Activated CD4-positive, alpha-beta T cell treated with anti-CD3 and anti-CD28 coated beads, Interleukin-2, amount 10 ng/mL, durations not matched to agents 7 days and 5 days (primary cell): ENCODE data around the gene HOXB4. TPM values are rescaled to one million over a fixed set of nuclear protein-coding genes. Genes with fewer than 3 reads are reported as not detected.

Experiments used
- CTCF ChIA-PET: fragments of 350-600 bp; sonication (Branson Sonifier 250); formaldehyde crosslinking; loops from one replicate; lab custom pipeline; 2021; ENCODE audit warnings: antibody characterized with exemption; lab: Charles Lee
- POLR2A ChIA-PET: fragments of 350-600 bp; sonication (Branson Sonifier 250); formaldehyde crosslinking; loops from one replicate; lab custom pipeline; 2021; ENCODE audit warnings: antibody characterized with exemption; lab: Charles Lee
- DNase-seq: peaks from one replicate; pipeline ENCODE4 v3.0.0-alpha.2; 2020
- H3K27ac Mint-ChIP-seq: one replicate; pipeline ENCODE4 v1.8.0; 2021; ENCODE audit warnings: mild to moderate bottlenecking, moderate library complexity, mixed read lengths
- H3K27me3 Mint-ChIP-seq: one replicate; pipeline ENCODE4 v1.8.0; 2021; ENCODE audit warnings: mixed read lengths
- H3K36me3 Mint-ChIP-seq: one replicate; pipeline ENCODE4 v1.8.0; 2021; ENCODE audit warnings: low read depth, mixed read lengths
- H3K4me1 Mint-ChIP-seq: one replicate; pipeline ENCODE4 v1.8.0; 2021; ENCODE audit warnings: mixed read lengths
- H3K4me3 Mint-ChIP-seq: one replicate; pipeline ENCODE4 v1.8.0; 2021; ENCODE audit warnings: mild to moderate bottlenecking, moderate library complexity, mixed read lengths
- H3K9me3 Mint-ChIP-seq: one replicate; pipeline ENCODE4 v1.8.0; 2021; ENCODE audit warnings: mixed read lengths
- total RNA-seq, 2 experiments: library from RNA; stranded (reverse); gene quantifications; one replicate each; pipeline ENCODE4 v1.2.3, GENCODE V29; 2021

HOXB4 gene
- total RNA-seq, 2 experiments from 2014 or later, result 3.3 to 3.6 TPM

GRCh38 chr17:48620461-48621139 lies 42.5 kb upstream of the HOXB4 start:
- no peaks in the 10 kb centered on the region for H3K9me3 Mint-ChIP-seq
- no peak overlapping the region for H3K27ac Mint-ChIP-seq
- ChIA-PET CTCF (interaction anchor here (0.6 kb wide), 1 partner anchor 122 kb away, joined by 4 read pairs; no protein-coding TSS in a partner anchor), POLR2A (no interaction called here)
- H3K27me3 Mint-ChIP-seq, result peaks cover 88% of the 10 kb centered on the region
- H3K36me3 Mint-ChIP-seq, result no peaks in the 10 kb centered on the region
- H3K4me3 Mint-ChIP-seq, result no peak overlapping the region
- H3K4me1 Mint-ChIP-seq, result peaks cover 20% of the 10 kb centered on the region
- DNase-seq, result no peak

GRCh38 chr17:48619826-48620449 lies 41.8 kb upstream of the HOXB4 start:
- Mint-ChIP-seq H3K27ac (no peak overlapping the region), H3K27me3 (peaks cover 92% of the 10 kb centered on the region), H3K36me3 (no peaks in the 10 kb centered on the region), H3K4me3 (no peak overlapping the region), H3K9me3 (no peaks in the 10 kb centered on the region), H3K4me1 (peaks cover 21% of the 10 kb centered on the region)
- POLR2A ChIA-PET, result no interaction called here
- CTCF ChIA-PET, result interaction anchor here (1.2 to 3.0 kb wide), 4 partner anchors 11 to 131 kb away, joined by 3 to 11 read pairs (median 8); partner anchors contain the start of gene HOXB5
- no peak for DNase-seq

- Mint-ChIP-seq H3K4me1 (peaks cover 31% of the 10 kb centered on the region), H3K9me3 (no peaks in the 10 kb centered on the region), H3K4me3 (peak overlapping the region; percentile 30), H3K27ac (peak overlapping the region; percentile 36), H3K27me3 (peaks cover 92% of the 10 kb centered on the region), H3K36me3 (no peaks in the 10 kb centered on the region)
- POLR2A ChIA-PET, result no interaction called here
- CTCF ChIA-PET, result interaction anchor here (0.5 to 3.0 kb wide), 23 partner anchors 9 to 593 kb away, joined by 3 to 11 read pairs (median 3); partner anchors contain the start of gene HOXB5
- DNase-seq, result peak; percentile 79
These were observed 40.2 kb upstream of the HOXB4 start for GRCh38 chr17:48618256-48618896.

- ChIA-PET CTCF (interaction anchor here (0.8 to 3.0 kb wide), 18 partner anchors 8 to 592 kb away, joined by 3 to 11 read pairs (median 4); partner anchors contain the start of gene HOXB5), POLR2A (no interaction called here)
- Mint-ChIP-seq H3K27ac (no peak overlapping the region), H3K9me3 (no peaks in the 10 kb centered on the region), H3K4me1 (peaks cover 35% of the 10 kb centered on the region), H3K36me3 (no peaks in the 10 kb centered on the region), H3K27me3 (peaks cover 90% of the 10 kb centered on the region), H3K4me3 (peak overlapping the region; percentile 40)
- DNase-seq, result no peak
These were observed 39.5 kb upstream of the HOXB4 start for GRCh38 chr17:48617471-48618255.

- peak overlapping the region; percentile 4 for H3K4me3 Mint-ChIP-seq
- ChIA-PET POLR2A (no interaction called here), CTCF (interaction anchor here (0.8 to 3.0 kb wide), 7 partner anchors 8 to 352 kb away, joined by 3 to 8 read pairs (median 4); no protein-coding TSS in a partner anchor)
- no peaks in the 10 kb centered on the region for H3K36me3 Mint-ChIP-seq
- no peaks in the 10 kb centered on the region for H3K9me3 Mint-ChIP-seq
- H3K27me3 Mint-ChIP-seq, result peaks cover 89% of the 10 kb centered on the region
- peaks cover 40% of the 10 kb centered on the region for H3K4me1 Mint-ChIP-seq
- H3K27ac Mint-ChIP-seq, result no peak overlapping the region
- no peak for DNase-seq
These were observed 38.7 kb upstream of the HOXB4 start for GRCh38 chr17:48616717-48617470.

GRCh38 chr17:48615963-48616716 lies 38.0 kb upstream of the HOXB4 start:
- Mint-ChIP-seq H3K27ac (peak overlapping the region; percentile 60), H3K4me3 (no peak overlapping the region), H3K36me3 (no peaks in the 10 kb centered on the region), H3K27me3 (peaks cover 90% of the 10 kb centered on the region), H3K4me1 (peaks cover 46% of the 10 kb centered on the region), H3K9me3 (no peaks in the 10 kb centered on the region)
- no peak for DNase-seq
- POLR2A ChIA-PET, result no interaction called here
- CTCF ChIA-PET, result interaction anchor here (1.2 to 1.7 kb wide), 4 partner anchors 9 to 591 kb away, joined by 3 to 5 read pairs (median 4); no protein-coding TSS in a partner anchor

- H3K4me1 Mint-ChIP-seq, result peaks cover 51% of the 10 kb centered on the region
- ChIA-PET CTCF (interaction anchor here (0.6 to 2.8 kb wide), 10 partner anchors 8 to 590 kb away, joined by 3 to 18 read pairs (median 4); partner anchors contain the start of gene HOXB5), POLR2A (no interaction called here)
- no peak for DNase-seq
- H3K4me3 Mint-ChIP-seq, result peak within 1 kb of the TSS; percentile 25
- H3K9me3 Mint-ChIP-seq, result no peaks in the 10 kb centered on the region
- H3K36me3 Mint-ChIP-seq, result no peaks in the 10 kb centered on the region
- peak within 1 kb of the TSS; percentile 67 for H3K27ac Mint-ChIP-seq
- H3K27me3 Mint-ChIP-seq, result peaks cover 86% of the 10 kb centered on the region
These were observed 37.2 kb upstream of the HOXB4 start, which contains the start of gene HOXB8 for GRCh38 chr17:48615047-48615962. Gene HOXB8, minus strand, starts transcription at chr17:48615292. Its CDS starts 588 bp downstream, at chr17:48614704.

- Mint-ChIP-seq H3K9me3 (no peaks in the 10 kb centered on the region), H3K27me3 (peaks cover 86% of the 10 kb centered on the region), H3K4me3 (peak overlapping the region; percentile 43), H3K4me1 (peaks cover 50% of the 10 kb centered on the region), H3K36me3 (no peaks in the 10 kb centered on the region), H3K27ac (peak overlapping the region; percentile 31)
- no peak for DNase-seq
- POLR2A ChIA-PET, result no interaction called here
- CTCF ChIA-PET, result interaction anchor here (0.9 to 2.8 kb wide), 12 partner anchors 11 to 589 kb away, joined by 3 to 18 read pairs (median 4); partner anchors contain the start of genes HOXB5 and HOXB9
These were observed 35.9 kb upstream of the HOXB4 start for GRCh38 chr17:48613862-48614694.

GRCh38 chr17:48612854-48613691 lies 34.9 kb upstream of the HOXB4 start:
- ChIA-PET CTCF (interaction anchor here (0.6 to 2.8 kb wide), 11 partner anchors 13 to 367 kb away, joined by 3 to 18 read pairs (median 4); partner anchors contain the start of genes HOXB5 and HOXB9), POLR2A (interaction anchor here (0.6 kb wide), 1 partner anchor 33 kb away, joined by 3 read pairs; no protein-coding TSS in a partner anchor)
- H3K4me1 Mint-ChIP-seq, result peaks cover 40% of the 10 kb centered on the region
- no peaks in the 10 kb centered on the region for H3K36me3 Mint-ChIP-seq
- peak; percentile 36 for DNase-seq
- H3K27ac Mint-ChIP-seq, result peak overlapping the region; percentile 33
- peak overlapping the region; percentile 52 for H3K4me3 Mint-ChIP-seq
- H3K9me3 Mint-ChIP-seq, result no peaks in the 10 kb centered on the region
- peaks cover 84% of the 10 kb centered on the region for H3K27me3 Mint-ChIP-seq
